Fibroblast of skin of abdomen (primary cell): ENCODE data around the gene PIGC.
A peak's percentile ranks its signal among the peaks of the same experiment; 100 is the strongest.

ENCODE experiments used
- DNase-seq: peaks from one replicate; pipeline ENCODE4 v3.0.0-alpha.2; 2013

PIGC gene

DNA sequence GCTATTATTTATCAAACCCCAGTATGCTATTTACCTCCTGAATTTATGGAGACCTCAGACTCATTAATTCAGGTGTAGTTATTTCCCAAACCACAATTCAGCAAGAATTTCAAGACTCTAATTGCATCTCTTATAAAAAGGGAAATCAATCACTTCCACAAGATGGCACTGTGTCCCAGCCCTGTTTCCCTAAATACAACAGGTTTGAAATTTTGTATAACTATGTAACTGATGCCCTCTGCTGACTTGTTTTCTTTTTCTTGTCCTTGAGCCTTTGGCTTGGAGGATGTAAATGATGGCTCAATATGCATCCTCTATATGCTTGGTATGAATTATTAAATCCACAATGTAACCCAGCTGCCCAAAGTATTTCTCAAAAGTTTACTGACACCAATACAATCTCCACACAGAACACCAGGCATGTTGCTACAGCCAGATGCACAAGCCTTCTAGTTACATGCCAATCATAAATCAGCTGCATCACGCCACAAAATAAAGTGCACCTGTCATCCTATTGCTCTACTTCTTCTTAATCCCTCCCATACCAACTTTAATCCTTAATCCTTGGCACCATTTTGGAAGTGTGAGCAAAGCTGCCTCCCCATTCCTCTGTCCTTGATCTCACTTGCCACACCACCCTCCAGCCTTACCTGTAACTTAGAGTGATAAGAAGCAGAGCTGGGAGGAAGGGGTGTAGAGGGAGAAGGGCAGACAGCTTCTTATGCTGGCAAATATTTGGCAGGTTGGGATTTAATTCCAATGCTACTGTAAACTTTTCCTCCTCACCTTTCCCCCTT lies 14.3 kb downstream of the PIGC start:
- DNase-seq = peak; percentile 70

DNA sequence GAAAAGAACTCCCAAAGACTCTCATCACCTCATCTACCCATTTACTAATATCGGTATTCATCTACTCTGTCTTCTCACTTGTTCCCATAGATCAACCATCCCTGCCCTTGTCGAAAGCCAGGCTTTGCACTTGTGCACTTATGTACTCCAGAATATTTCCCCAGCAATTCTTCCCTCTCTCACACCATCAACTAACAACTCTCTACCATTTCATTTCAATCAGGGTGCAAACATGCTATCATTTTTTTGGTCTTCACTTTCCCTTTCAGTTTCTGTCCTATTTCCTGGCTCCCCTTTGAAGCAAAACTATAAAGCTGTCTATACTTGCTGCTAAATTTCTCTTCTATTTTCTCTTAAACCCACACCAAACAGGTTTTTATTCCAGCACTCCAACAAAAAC lies 16.7 kb downstream of the PIGC start:
- DNase-seq = no peak

DNA sequence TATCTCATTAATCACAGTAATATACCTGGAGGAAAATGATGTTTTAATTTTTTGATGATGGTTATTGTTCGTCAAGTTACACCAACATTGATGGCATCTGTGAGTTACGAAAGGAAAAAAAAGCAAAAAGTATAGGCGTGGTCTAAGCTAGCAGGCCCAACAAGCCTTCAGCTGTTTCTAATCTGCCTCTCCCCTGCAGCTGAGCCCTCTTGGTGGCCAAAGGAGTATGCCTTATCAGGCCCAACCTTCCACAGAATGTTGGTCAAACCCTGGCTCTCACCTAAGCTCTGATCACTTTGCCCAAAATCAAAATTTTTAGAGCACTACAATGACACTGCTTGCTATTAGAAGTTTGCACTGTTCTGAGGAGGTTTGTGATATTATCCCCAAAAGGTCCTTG lies 18.5 kb downstream of the PIGC start:
- no peak for DNase-seq

DNA sequence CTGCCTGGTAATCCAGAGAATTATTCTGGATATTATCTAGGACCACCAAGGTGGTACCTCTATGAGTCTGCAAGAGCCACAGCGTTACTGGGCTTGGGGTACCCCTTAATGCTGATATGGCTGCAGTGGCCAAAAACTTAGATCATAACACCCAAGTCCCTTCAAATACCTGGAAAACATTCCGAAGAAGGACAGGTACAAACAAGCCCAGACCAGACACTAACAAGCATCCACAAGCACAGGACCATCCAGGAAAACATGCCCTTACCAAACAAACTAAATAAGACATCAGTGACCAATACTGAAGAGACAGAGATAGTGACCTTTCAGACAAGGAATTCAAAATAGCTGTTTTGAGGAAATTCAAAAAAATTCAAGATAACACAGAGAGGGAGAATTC lies 20.5 kb downstream of the PIGC start:
- no peak for DNase-seq

DNA sequence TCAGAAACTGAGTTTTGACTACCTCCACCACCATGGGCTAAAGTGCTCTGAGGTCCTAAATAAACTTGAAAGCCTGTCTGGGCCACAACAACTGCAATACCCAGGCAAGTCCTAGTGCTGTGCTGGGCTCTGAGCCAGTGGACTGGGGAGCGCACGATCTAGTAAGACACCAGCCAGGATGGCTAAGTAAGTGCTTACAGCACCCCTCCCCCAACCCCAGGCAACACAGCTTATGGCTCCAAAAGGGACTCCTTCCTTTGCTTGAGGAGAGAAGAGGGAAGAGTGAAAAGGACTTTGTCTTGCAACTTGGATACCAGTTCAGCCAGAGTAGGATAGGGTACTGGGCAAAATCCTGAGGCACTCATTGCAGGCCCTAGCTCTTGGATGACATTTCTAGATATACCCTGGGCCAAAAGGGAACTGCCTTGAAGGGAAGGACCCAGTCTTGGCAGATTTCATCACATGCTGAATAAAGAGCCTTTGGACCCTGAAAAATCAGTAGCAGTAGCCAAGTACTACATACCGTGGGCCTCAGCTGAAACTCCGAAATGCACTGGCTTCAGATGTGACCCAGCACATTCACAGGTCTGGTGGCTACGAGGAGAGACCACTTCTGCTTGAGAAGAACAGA lies 21.8 kb downstream of the PIGC start:
- DNase-seq = no peak

DNA sequence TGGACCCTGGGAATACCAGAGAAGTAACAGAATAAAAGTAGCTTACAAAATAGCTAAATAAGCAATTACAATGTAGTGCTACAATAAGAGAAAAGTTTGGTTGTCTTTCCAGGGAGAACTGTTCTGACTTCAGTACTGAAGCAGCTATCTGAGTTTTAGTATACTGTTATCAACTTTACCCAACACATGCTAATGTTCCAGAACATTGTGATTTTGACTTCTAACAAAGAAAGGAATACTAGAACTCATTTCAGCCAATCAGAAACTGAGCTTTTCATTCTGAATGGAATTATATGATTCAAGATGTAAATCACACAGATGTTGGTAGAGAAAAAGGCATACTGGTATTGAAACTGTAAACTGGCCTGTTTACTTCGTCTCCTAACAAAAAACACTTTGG lies 23.5 kb downstream of the PIGC start, which contains the start of gene C1orf105:
C1orf105 (plus strand) TSS at position 301 of the 400 bp plus-strand sequence. CDS start 201 bp downstream, outside the sequence.
- no peak for DNase-seq

DNA sequence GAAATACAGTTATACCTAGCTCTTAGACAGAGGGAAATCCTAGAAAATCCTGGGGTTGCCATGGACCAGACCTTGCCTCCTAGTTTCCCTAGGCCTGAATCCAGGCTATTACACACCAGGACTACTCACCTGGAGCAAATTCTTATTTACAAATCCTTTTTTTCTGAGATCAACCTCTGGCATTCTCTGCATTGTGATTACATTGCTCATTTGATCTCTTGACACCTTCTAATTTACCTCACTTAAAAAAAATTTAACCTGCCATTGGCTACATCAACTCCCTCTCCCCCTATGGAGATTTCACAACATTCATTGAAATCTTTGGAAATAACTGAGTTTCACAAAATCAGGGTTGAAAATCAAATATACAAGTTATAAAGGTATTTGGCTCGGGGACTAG lies 26.3 kb downstream of the PIGC start:
- DNase-seq = no peak

DNA sequence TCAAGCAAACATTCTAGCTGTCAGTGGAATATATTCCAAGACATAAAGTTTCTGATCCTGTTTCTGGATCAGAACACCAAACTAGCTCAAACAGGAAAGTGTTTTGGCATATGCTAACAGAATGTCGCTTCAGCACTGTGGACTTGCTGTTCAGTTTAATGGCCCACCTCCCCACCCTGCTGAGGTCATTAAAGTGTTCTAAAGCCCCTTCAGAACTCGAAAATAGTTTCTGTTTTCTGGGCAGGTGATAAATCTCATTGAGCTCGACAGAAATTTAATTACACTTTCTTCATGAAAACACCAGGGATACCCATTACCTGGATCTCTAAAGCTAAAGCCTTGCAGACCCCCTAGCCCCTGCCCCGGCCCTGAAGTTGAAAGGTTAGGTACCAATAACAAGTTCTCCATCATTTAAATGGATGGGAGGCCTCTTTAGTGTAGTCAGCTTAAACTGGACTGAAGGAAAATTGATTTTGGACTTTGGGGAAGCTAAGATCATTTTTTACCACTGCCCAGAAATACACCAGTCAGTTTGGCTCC lies 27.3 kb downstream of the PIGC start:
- no peak for DNase-seq

DNA sequence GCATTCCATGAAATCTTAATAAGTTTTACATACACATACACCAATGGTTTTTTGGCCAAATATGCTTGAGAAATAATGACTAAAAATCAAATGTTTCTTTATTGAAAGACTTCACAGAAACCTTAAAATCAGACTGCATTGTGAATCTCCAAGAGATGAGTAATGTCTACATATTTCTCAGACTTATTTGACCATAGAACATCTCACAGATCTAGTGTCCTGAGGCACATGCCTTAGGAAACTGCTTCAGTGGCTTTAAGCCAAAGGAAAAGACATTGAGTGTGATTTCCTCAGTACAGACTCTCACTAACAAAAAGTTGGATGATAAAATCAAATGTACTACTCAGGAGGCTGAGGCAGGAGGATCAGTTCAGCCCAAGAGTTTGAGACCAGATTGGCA lies 29.5 kb downstream of the PIGC start:
- peak; percentile 82 for DNase-seq

DNA sequence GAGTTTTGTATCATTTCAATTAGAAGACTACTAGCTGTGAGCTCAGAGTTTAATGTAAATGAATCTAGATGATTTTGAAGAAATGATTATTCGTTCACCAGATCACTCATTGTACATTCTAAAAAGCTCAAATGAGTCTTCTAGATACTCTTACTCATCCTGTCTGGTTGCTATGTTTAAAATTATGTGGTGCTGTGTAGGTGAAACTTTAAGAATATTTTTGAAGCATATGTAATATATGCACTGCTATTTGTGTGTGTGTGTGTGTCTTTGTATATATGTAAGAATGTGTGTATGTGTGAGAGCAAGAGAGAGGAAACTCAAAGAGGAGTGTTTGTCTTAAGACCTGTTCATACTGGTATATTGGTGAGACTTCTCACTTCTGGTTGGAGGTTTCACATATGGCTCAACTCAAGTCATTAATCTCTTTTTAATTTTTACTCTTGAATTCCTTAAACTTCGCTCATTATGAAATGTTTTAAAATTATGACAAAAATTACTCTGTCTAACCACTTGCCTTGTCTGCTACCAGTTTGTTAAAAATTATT lies 32.0 kb downstream of the PIGC start:
- peak; percentile 24 for DNase-seq

DNA sequence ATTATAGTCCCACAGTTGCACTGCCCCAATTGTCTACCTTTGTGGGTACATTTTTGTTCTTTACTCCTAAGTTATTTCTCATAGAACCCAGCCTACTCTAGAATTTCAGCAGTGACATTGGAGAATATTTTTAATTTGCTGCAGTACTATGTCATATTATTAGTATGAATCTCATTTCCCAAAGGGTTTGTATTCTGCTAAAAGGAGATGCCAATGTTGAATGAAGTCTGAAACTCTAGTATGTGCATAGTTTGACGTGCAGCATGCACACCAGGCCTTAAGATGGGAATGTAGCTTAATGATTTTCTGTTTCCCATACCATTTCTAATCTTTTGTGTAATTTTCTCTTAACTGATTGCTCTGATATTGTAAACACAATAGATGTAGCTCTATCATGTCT lies 33.8 kb downstream of the PIGC start:
- no peak for DNase-seq

DNA sequence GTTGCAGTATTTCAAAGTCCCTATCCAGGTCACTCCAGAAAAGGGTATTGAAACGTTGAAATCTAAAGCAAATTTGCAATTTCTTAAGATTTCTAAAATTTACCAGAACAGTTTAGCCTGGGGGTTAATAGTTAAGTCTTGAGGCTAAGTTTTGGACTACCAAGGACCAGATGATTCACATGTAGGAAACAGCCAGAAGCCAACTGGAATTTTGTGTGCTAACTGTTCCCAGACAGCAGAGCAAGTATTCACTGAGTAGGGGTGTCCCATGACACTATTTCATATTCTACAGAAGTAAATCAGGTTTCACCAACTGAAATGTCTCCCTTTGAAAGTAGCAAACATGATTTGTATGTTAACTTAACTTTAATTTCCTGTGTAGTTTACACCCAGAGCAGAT lies 34.9 kb downstream of the PIGC start:
- DNase-seq = peak; percentile 46

DNA sequence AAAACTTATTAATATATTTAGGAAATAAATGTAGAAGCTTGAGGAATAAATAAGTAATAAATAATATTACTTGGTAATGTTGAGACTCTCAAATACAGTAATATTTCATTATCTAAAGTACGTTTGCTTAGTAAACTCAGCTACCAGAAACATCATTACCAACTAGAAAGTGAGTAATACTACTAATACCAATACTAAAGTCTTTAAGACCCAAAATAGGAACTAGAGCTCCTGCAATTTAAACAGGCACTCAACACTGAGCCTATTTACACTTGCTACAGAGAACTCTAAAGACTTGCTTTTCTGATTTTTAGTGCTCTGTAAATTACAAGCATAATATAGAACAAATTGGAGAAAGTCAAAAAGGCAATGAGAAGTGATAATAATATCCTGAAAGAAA lies 36.9 kb downstream of the PIGC start:
- DNase-seq = no peak

DNA sequence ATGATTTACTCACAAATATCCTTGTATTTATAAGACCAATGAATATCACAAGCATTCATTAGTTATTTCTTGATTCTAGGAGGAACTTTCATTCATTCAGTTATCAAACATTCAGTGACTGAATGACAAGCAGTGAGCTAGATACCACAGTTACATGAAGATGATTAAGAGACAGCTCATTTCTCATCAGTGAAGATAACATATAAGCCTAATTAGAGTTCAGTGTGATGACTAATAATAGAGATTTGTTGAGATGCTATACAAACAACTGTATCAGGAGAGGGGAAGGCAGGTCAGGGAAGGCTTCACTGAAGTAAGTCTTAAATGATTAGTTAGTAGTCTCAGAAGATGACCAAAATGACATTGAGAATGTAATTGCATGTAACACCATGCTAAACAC lies 38.0 kb downstream of the PIGC start:
- no peak for DNase-seq

DNA sequence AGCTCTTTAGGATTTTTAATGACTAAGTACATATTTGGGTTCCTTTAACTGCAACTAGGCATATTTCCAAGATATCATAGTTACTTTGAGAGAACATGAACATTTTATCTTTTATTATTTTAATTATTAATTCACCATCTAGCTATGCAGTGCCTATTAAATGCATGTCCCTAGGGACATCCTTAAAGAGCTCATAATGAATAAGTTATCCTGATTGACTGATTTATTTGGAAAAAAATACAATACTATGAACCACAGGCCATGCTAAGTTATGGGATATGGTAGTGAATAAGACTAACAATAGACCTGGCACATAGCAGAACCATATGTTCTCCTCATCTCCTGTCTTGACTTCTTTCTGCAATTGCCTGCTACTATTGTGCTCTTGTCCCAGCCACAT lies 39.7 kb downstream of the PIGC start:
- peak; percentile 67 for DNase-seq

DNA sequence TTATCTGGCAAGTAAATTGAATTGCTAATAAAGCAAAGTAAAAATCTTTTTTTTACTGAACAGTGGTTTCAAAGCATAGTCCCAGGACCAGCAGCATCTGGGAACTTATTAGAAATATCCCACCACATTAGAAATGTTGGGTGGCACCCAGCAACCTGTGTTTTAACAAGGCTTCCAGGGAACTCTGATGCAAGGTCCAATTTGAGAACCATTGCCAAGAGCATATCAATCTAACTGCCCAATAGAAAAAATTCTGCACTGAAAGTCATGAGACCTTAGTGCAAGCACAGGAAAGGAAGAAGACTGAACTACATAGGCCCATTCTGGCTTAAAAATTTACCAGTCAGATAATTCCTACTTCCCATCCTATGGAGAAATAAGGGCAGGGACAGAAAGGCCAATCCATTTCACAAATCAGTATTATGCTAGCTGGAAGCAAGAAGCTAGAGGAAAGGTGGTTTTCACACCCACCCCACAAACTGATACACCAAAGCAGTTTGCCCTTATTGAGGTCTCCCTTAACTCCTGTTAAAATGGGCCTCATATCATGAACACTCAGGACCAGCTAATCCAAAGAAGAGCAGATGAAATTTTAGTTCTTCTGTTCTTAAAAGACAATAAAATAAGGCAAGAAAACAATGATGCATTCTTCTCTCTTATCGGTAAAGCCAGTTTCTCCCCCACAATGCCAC lies 40.8 kb downstream of the PIGC start:
- DNase-seq = no peak

DNA sequence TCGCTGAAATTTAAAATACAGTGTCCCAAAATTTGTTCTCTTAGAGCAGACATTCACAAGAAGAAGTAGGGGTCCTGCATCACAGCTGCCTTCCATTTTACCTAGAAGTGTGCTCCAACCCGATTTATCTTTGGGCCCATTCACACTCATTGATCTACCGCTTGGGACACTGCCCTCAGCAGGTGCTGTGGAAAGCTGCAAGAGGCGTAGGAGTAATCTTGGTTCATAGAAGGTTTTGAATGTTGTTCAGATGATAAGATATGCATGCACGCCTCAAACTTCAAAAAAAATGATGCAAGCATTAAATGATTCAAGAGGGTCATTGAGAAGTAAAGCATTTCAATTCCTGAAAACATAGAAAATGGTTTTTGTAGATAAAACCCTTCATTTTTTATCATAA lies 42.0 kb downstream of the PIGC start:
- no peak for DNase-seq

DNA sequence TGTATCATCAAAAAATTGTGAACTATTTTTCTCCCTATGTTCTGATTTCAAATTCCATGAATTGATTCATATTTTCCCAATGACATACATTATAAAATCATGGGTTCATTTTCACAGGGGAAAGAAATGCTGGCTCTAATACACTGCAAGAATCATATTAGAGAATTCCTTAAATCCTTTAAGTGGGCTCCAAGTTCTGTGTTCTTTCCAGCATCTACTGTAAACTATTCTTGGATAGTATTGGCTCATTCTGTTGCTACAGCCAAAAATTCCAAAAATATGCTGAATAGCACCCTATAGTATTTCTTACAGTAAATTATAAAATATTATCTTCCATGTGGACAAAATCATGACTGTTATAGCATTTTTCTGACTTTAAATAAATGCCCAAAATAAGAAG lies 42.4 kb downstream of the PIGC start:
- DNase-seq = no peak

DNA sequence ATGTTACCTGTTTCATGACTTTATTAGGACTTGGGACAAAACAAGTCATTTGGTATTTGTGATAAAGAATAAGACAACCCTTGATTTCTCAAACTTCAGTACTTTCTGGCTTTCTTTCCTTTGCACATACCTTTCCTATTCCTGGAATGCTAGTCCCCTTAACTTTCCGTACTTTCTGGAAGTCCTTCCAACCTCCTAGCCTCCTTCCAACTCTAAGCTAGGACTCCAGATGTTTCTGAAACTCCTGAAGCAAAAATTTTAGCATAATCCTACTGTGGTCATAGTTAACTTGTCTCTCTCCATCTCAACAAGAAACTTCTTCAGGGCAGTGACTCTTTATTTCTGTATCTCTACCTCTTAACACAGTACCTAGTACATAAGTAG lies 43.2 kb downstream of the PIGC start:
- no peak for DNase-seq

DNA sequence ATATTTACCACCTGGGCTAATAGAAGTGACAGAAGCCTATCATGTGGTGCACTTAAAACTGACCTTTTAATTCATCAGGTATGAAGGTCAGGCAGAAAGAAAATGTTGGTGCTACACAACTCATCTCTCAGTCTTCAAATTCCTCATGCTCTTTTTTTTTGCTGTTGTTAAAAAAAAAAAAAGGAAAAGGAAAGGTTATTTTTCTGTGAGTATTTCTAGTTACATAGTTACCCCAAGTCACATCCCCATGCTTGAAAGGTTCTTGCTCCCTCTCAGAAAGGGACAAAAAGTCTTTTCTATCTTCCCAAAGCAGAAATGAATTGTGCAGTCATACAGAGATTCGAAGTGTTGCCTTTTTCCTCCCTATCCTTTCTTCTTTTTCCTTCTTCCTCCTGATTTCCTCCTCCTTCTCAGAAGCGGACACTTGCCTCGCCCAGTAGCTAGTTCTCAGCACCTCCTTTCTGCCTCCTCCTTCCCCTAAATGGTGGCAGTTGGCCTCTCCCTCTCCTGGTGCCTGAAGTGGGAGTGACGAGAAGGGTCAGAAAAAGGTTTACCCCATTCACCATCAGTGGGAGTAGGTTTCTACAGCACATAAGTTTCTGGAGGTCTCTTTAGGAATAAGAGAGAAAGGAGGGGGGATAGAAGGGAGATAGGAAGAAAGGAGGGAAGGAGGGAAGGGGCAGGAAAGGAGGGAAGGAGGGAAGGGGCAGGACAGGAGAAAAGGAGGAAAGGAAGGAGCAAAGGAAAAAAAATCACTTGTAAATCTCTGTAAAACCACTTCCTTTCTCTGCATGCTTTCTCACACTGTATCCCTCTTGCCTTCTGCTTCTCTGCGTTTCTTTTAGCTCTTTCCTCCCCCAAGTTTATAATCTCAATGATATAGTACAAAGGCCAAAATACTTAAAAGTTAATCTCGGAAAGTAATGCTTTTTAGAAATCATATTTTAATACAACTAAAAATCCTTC lies 43.8 kb downstream of the PIGC start:
- DNase-seq = no peak

DNA sequence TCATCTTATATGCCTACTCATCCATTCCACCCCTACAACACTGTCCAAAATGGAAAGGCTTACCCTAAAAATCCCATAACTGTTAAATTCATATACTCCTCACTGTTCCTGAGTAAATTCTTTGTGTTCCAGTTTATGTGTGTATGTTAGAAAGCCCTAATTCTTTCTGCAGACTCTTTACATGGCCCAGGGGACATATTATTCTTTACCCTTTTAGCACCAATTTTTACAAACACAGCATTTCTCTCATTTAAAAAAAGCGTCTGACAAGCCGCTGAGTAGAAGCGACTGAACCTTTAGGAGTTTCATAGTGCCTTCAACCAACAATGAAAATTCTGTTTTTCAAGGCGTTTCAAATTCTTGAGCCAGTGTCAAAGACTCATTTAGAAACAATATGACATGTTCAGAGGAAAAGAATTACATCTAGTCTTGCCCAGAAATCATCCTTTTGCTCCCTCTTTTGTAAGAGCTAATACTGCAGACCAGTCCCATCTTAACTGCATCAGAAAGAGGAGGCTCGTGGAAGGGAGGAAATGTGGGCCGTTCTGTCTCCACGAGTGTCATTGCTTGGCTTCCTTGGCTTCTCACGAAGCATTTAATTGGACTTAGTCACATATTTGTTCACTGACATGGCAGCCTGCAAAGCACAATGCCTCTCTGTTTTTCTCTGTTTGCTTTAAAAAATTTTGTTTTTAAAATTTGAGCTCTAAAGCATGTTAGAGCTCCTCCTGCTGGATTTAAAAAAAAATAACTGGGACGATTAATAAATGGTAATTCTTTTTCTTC lies 44.7 kb downstream of the PIGC start:
- peak; percentile 99 for DNase-seq
